Measurements from ENCODE around the gene GSAP.
A peak's percentile ranks its signal among the peaks of the same experiment; 100 is the strongest.

Gene GSAP

DNA sequence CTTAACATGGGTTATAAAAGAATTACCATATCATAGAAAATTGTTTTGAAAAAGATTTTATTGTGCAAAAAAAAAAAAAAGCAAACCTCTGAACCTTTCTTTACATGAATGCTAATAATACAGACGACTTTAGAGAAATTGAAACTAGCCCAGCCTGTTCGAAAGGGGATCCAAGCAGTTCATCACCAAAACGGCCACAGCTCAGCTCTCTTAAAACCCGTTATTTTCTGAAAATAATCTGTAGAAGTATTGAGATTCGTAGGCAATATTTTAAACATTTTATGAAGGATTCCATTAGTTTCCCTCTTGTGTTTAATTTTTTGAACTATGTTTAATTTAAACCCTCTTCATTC lies 9.9 kb upstream of the GSAP start:
- no peaks in the 10 kb centered on the region for H3K9me3 ChIP-seq (ENCODE audit: control insufficient read depth in 1 of 2, low read length in 2 of 2)
- H3K4me1 ChIP-seq (ENCODE audit: control insufficient read depth in 1 of 2, insufficient read depth in 2 of 2, low read length in 2 of 2) = peaks cover 17 to 25% of the 10 kb centered on the region in 2 donors
- no peak overlapping the region for H3K27ac ChIP-seq (ENCODE audit: low read depth, low read length)
- no peaks in the 10 kb centered on the region for H3K36me3 ChIP-seq (ENCODE audit: control insufficient read depth in 1 of 2, insufficient read depth in 2 of 2, low read length in 2 of 2)
- no peak overlapping the region for H3K9ac ChIP-seq (ENCODE audit: low read depth in 1 of 2, low read length in 2 of 2)
- H3K4me3 ChIP-seq (ENCODE audit: low read depth in 1 of 2, low read length in 2 of 2) = peak overlapping the region in 1 of 2 donors; percentile 27
- no peaks in the 10 kb centered on the region for H3K27me3 ChIP-seq (ENCODE audit: control insufficient read depth in 1 of 2, insufficient read depth in 2 of 2, low read length in 2 of 2)

DNA sequence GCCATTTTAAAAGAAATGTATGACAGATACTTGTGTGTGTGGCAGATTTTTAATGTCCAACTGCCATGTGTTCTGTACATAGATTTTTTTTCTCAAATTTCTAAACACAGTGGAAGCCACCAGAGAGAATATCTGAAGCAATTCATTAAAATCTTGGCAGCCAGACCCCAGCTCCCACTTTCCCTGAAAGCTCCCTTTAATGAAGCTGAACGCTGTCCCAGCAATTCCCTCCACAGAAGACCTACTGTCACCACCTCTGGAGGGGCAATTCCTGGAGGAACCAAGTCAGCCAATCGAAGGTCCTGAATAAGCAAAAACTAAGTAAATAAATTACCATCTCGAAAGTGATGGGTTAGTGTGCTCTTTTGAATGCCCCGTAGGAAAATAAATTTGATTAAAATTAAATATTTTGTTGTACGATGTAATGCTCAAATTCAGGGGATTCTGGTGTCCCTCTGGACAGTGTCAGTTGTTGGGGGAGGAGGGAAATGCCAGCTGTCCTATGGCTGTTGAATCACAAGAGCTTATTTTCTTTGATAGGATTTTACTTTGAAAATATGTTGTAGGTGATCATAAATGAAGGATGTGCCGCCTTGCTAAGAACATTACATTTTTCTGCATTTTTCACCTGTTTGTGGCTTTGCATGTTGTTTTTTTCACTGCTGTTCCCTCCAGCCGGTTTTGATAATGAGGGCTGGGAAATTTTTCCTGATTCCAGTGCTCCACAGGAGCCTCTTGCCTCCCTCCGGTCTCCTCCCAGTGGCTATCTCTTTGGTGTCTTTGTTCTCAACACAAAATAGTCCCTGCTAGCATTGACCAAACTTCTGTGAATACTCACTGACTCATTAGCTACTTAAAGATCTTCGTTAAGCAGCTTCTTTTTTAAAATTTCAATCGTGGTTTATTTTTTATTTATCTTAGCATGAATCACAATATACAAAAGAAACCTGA lies 9.2 kb upstream of the GSAP start:
- Histone ChIP-seq H3K4me1 (ENCODE audit: control insufficient read depth in 1 of 2, insufficient read depth in 2 of 2, low read length in 2 of 2) (peaks cover 17 to 25% of the 10 kb centered on the region in 2 donors), H3K27ac (ENCODE audit: low read depth, low read length) (no peak overlapping the region), H3K9me3 (ENCODE audit: control insufficient read depth in 1 of 2, low read length in 2 of 2) (no peaks in the 10 kb centered on the region), H3K9ac (ENCODE audit: low read depth in 1 of 2, low read length in 2 of 2) (no peak overlapping the region), H3K27me3 (ENCODE audit: control insufficient read depth in 1 of 2, insufficient read depth in 2 of 2, low read length in 2 of 2) (no peaks in the 10 kb centered on the region), H3K36me3 (ENCODE audit: control insufficient read depth in 1 of 2, insufficient read depth in 2 of 2, low read length in 2 of 2) (no peaks in the 10 kb centered on the region), H3K4me3 (ENCODE audit: low read depth in 1 of 2, low read length in 2 of 2) (peak overlapping the region; percentile 7 to 27)

DNA sequence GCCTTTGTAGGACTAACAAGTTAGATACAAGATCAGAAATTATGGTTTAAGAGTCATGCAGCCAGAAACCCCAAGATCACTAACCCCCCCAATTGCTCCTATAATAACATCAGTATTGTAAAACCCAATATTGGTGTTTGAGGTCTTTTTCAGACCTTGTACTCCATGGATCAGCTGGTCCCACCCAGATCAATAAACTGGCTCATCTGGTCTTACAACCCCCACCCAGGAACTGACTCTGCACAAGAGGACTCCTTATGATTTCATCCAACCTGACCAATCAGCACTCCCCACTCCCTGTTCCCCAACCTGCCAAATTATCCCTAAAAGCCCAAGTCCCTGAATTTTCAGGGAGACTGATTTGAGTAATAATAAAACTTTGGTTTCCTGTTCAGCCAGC lies 6.4 kb upstream of the GSAP start:
- no peaks in the 10 kb centered on the region for H3K36me3 ChIP-seq (ENCODE audit: control insufficient read depth in 1 of 2, insufficient read depth in 2 of 2, low read length in 2 of 2)
- peaks cover 9 to 20% of the 10 kb centered on the region in 2 donors for H3K4me1 ChIP-seq (ENCODE audit: control insufficient read depth in 1 of 2, insufficient read depth in 2 of 2, low read length in 2 of 2)
- no peak overlapping the region for H3K4me3 ChIP-seq (ENCODE audit: low read depth in 1 of 2, low read length in 2 of 2)
- no peaks in the 10 kb centered on the region for H3K9me3 ChIP-seq (ENCODE audit: control insufficient read depth in 1 of 2, low read length in 2 of 2)
- H3K27ac ChIP-seq (ENCODE audit: low read depth, low read length) = no peak overlapping the region
- no peaks in the 10 kb centered on the region for H3K27me3 ChIP-seq (ENCODE audit: control insufficient read depth in 1 of 2, insufficient read depth in 2 of 2, low read length in 2 of 2)
- no peak overlapping the region for H3K9ac ChIP-seq (ENCODE audit: low read depth in 1 of 2, low read length in 2 of 2)

DNA sequence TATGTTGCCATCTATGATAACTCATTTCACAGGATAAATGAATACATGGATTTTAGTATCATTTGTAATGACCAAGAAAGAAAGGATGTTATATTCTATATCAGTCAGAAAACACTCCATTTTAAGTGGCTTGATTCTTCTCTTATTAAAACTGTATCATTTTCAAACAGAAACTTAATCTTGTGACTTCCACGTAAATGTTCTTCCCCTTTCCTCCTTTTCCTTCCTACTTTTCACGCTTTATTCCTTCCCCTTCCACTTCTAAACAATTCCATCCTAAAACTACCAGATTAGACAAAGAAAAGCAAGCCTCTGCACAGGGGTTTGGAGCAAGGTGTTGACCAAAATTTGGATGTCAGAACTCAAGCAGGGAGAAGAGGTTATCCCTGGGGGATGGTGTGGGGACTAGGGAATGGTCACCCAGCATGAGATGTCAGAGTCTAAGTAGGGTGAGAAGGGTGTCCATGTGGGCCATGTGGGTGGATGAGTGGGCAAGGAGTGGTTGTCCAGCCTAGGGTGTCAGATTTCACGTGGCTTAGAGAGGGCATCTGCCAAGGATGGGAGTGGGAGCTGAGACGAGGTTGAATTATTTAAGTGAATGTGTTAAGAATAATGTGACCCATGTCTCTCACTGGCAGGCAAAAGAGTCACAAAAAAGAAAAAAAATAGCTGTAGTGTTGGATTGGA lies 5.0 kb upstream of the GSAP start:
- peaks cover 9 to 21% of the 10 kb centered on the region in 2 donors for H3K4me1 ChIP-seq (ENCODE audit: control insufficient read depth in 1 of 2, insufficient read depth in 2 of 2, low read length in 2 of 2)
- H3K9me3 ChIP-seq (ENCODE audit: control insufficient read depth in 1 of 2, low read length in 2 of 2) = no peaks in the 10 kb centered on the region
- H3K27ac ChIP-seq (ENCODE audit: low read depth, low read length) = no peak overlapping the region
- no peaks in the 10 kb centered on the region for H3K36me3 ChIP-seq (ENCODE audit: control insufficient read depth in 1 of 2, insufficient read depth in 2 of 2, low read length in 2 of 2)
- H3K4me3 ChIP-seq (ENCODE audit: low read depth in 1 of 2, low read length in 2 of 2) = no peak overlapping the region
- H3K27me3 ChIP-seq (ENCODE audit: control insufficient read depth in 1 of 2, insufficient read depth in 2 of 2, low read length in 2 of 2) = no peaks in the 10 kb centered on the region
- H3K9ac ChIP-seq (ENCODE audit: low read depth in 1 of 2, low read length in 2 of 2) = no peak overlapping the region

DNA sequence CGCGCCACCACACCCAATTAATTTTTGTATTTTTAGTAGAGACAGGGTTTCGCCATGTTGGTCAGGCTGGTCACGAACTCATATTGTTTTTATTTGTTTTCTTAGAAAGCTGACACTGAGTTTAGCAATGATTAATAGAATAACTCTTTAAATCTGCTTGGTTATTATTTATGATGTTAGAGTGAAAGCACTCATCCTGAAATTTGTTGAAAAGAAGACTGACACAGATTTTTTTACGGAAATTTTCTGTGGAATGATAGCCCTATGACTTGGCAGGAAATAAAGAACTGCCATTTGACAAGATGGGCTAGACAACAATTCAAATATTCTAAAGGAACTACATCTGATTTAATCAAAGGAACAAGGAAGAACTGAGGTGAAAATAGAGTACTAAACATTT lies 4.3 kb upstream of the GSAP start:
- Histone ChIP-seq H3K4me3 (ENCODE audit: low read depth in 1 of 2, low read length in 2 of 2) (no peak overlapping the region), H3K27me3 (ENCODE audit: control insufficient read depth in 1 of 2, insufficient read depth in 2 of 2, low read length in 2 of 2) (no peaks in the 10 kb centered on the region), H3K9me3 (ENCODE audit: control insufficient read depth in 1 of 2, low read length in 2 of 2) (no peaks in the 10 kb centered on the region), H3K9ac (ENCODE audit: low read depth in 1 of 2, low read length in 2 of 2) (no peak overlapping the region), H3K27ac (ENCODE audit: low read depth, low read length) (no peak overlapping the region), H3K4me1 (ENCODE audit: control insufficient read depth in 1 of 2, insufficient read depth in 2 of 2, low read length in 2 of 2) (peaks cover 9 to 21% of the 10 kb centered on the region in 2 donors), H3K36me3 (ENCODE audit: control insufficient read depth in 1 of 2, insufficient read depth in 2 of 2, low read length in 2 of 2) (no peaks in the 10 kb centered on the region)

DNA sequence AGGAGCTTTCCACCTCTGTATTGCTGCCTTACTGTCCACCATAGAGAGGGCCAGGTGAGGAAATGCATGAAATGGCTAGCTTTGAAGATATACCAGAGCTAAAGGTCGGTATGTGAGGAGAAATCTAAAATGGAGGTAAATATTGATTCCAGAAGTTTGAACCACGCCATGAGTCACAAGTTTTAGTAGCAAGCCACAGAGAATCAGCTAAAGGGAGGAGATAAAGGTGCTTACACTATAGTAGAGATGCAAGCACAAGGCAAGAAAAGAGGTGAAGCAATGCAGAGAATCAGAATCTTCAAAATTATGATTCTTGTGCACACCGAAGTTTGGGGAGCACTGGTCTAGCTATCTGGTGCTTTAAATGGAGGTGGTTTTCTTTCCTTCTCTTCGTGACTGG lies 3.0 kb upstream of the GSAP start:
- H3K9me3 ChIP-seq (ENCODE audit: control insufficient read depth in 1 of 2, low read length in 2 of 2) = no peaks in the 10 kb centered on the region
- H3K36me3 ChIP-seq (ENCODE audit: control insufficient read depth in 1 of 2, insufficient read depth in 2 of 2, low read length in 2 of 2) = no peaks in the 10 kb centered on the region
- H3K4me3 ChIP-seq (ENCODE audit: low read depth in 1 of 2, low read length in 2 of 2) = no peak overlapping the region
- no peak overlapping the region for H3K27ac ChIP-seq (ENCODE audit: low read depth, low read length)
- no peaks in the 10 kb centered on the region for H3K27me3 ChIP-seq (ENCODE audit: control insufficient read depth in 1 of 2, insufficient read depth in 2 of 2, low read length in 2 of 2)
- no peak overlapping the region for H3K9ac ChIP-seq (ENCODE audit: low read depth in 1 of 2, low read length in 2 of 2)
- H3K4me1 ChIP-seq (ENCODE audit: control insufficient read depth in 1 of 2, insufficient read depth in 2 of 2, low read length in 2 of 2) = peaks cover 14 to 25% of the 10 kb centered on the region in 2 donors

DNA sequence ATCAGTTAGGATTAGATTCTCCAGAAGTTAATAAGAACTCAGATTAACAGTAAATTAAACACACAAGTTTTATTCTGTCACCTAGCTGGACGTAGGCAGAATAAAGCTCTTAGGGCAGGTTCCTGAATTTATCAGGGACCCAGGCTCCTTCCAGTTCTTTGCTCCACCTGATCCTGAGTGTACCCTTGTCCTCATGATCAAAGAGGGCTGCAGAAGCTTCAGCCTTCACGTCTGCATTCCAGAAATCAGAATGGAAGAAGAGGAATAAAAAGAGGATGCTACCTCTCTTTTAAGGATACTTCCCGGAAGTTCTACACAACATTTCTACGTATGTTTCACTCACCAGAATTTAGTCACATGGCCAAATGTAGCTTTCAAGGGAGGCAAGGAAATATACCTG lies 1.7 kb upstream of the GSAP start:
- Histone ChIP-seq H3K9me3 (ENCODE audit: control insufficient read depth in 1 of 2, low read length in 2 of 2) (no peaks in the 10 kb centered on the region), H3K27ac (ENCODE audit: low read depth, low read length) (no peak overlapping the region), H3K36me3 (ENCODE audit: control insufficient read depth in 1 of 2, insufficient read depth in 2 of 2, low read length in 2 of 2) (no peaks in the 10 kb centered on the region), H3K27me3 (ENCODE audit: control insufficient read depth in 1 of 2, insufficient read depth in 2 of 2, low read length in 2 of 2) (no peaks in the 10 kb centered on the region), H3K4me3 (ENCODE audit: low read depth in 1 of 2, low read length in 2 of 2) (no peak overlapping the region), H3K4me1 (ENCODE audit: control insufficient read depth in 1 of 2, insufficient read depth in 2 of 2, low read length in 2 of 2) (peaks cover 14 to 32% of the 10 kb centered on the region in 2 donors), H3K9ac (ENCODE audit: low read depth in 1 of 2, low read length in 2 of 2) (no peak overlapping the region)

DNA sequence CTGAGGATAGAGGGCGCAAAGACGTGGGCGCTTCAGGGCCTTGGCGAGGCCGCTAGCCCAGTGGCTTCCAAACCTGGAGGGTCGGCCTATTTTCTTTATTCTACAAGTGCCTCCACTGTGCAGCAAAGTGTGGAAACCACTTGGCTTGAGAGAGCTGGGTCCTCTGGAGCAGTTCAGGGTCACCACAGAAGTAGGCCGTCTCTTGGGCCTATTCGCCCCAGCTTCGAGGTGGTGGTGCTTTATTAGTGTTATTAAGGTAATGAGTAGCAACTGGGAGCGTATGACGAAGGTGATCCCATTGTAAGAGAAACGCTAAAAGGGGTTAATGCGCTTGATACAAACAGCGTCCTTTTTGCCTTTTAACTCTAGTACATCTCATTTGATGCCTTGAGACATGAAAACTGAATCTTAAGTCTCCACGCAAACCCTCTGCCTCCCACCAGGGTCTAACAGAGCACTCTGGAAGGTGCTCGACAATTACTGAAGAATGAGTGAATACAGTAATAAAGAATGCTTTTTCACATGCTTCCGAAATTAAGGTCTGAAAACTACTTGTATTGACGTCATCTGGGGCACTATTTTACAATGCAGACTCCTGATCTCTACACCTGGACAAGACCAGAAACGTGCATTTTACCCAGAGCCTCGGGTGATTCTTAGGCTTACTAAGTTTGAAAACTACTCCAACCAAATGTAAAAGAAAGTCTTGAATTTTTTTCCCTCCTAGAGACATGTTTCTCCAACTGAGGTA lies 647 bp upstream of the GSAP start:
- Histone ChIP-seq H3K36me3 (ENCODE audit: control insufficient read depth in 1 of 2, insufficient read depth in 2 of 2, low read length in 2 of 2) (no peaks in the 10 kb centered on the region), H3K4me1 (ENCODE audit: control insufficient read depth in 1 of 2, insufficient read depth in 2 of 2, low read length in 2 of 2) (peaks cover 14 to 24% of the 10 kb centered on the region in 2 donors), H3K9ac (ENCODE audit: low read depth in 1 of 2, low read length in 2 of 2) (peak overlapping the region; percentile 61 to 79), H3K4me3 (ENCODE audit: low read depth in 1 of 2, low read length in 2 of 2) (peak overlapping the region; percentile 81 to 89), H3K27ac (ENCODE audit: low read depth, low read length) (peak overlapping the region; percentile 82), H3K9me3 (ENCODE audit: control insufficient read depth in 1 of 2, low read length in 2 of 2) (no peaks in the 10 kb centered on the region), H3K27me3 (ENCODE audit: control insufficient read depth in 1 of 2, insufficient read depth in 2 of 2, low read length in 2 of 2) (no peaks in the 10 kb centered on the region)

DNA sequence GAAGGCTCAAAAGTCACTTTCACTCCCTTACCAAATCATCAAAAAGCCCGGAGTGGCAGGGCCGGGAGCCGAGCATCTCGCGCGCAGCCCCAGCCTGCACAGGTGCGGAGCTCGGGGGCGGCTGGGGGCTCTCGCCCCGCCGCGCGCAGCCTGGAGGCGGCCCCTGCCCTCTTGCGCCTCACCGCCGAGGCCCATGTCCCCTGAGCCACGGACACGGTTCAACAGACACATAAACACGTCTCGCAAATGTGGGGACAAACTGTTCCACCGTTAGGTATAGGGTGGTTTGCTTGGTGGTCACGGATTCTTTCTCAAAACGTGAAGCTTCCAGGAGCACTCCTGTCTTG lies 700 bp downstream of the GSAP start:
- peak overlapping the region; percentile 81 to 89 for H3K4me3 ChIP-seq (ENCODE audit: low read depth in 1 of 2, low read length in 2 of 2)
- peaks cover 14 to 27% of the 10 kb centered on the region in 2 donors for H3K4me1 ChIP-seq (ENCODE audit: control insufficient read depth in 1 of 2, insufficient read depth in 2 of 2, low read length in 2 of 2)
- peak overlapping the region; percentile 82 for H3K27ac ChIP-seq (ENCODE audit: low read depth, low read length)
- peak overlapping the region; percentile 79 to 82 for H3K9ac ChIP-seq (ENCODE audit: low read depth in 1 of 2, low read length in 2 of 2)
- no peaks in the 10 kb centered on the region for H3K27me3 ChIP-seq (ENCODE audit: control insufficient read depth in 1 of 2, insufficient read depth in 2 of 2, low read length in 2 of 2)
- no peaks in the 10 kb centered on the region for H3K9me3 ChIP-seq (ENCODE audit: control insufficient read depth in 1 of 2, low read length in 2 of 2)
- no peaks in the 10 kb centered on the region for H3K36me3 ChIP-seq (ENCODE audit: control insufficient read depth in 1 of 2, insufficient read depth in 2 of 2, low read length in 2 of 2)
